ENCODE results near the gene KLRD1. TPM values are rescaled to one million over a fixed set of nuclear protein-coding genes. Genes with fewer than 3 reads are reported as not detected.
"Not testable (repeated sequence)": the region's sequence is repeated elsewhere in the genome, so short reads cannot be mapped to it uniquely, and the experiment has no call there.

The KLRD1 gene
- total and polyA plus RNA-seq, 4 donors = 0.18 to 6.5 (median 3.1) TPM

GRCh38 chr12:10362828-10363657 is 55.4 kb downstream of the KLRD1 start:
- H3K4me1 ChIP-seq (ENCODE audit: control insufficient read depth in 1 of 2, insufficient read depth in 2 of 2, low read length in 2 of 2) = no peaks in the 10 kb centered on the region
- intact Hi-C loops (cut with DNase I) = loop anchor here in 1 of 2 donors (10.0 kb wide), 1 partner anchor 148 kb away; the partner anchor contains the start of gene GABARAPL1
- no peak overlapping the region for H3K4me3 ChIP-seq (ENCODE audit: low read length in 2 of 2)

GRCh38 chr12:10363658-10363913 is 55.9 kb downstream of the KLRD1 start:
- no peak for ATAC-seq (ENCODE audit: low FRiP score)

More at GRCh38 chr12:10362828-10363657, 55.4 kb downstream of the KLRD1 start:
- ATAC-seq (ENCODE audit: low FRiP score) (no peak), DNase-seq (no peak)
- H3K36me3 ChIP-seq (ENCODE audit: control insufficient read depth in 1 of 2, insufficient read depth in 2 of 2, low read length in 1 of 2) = no peaks in the 10 kb centered on the region
- 53 to 55% methylated on average over 9 of the region's 9 CpGs for WGBS, 2 donors
- no peak overlapping the region for H3K27ac ChIP-seq (ENCODE audit: low read depth in 1 of 2, low read length in 2 of 2)
- no peaks in the 10 kb centered on the region for H3K27me3 ChIP-seq (ENCODE audit: control insufficient read depth in 1 of 2, insufficient read depth in 2 of 2, low read length in 1 of 2)
- no peaks in the 10 kb centered on the region for H3K9me3 ChIP-seq (ENCODE audit: control insufficient read depth, low read length)

GRCh38 chr12:10363914-10364814 is 56.5 kb downstream of the KLRD1 start:
- no peaks in the 10 kb centered on the region for H3K27me3 ChIP-seq (ENCODE audit: control insufficient read depth in 1 of 2, insufficient read depth in 2 of 2, low read length in 1 of 2)
- peak; percentile 88 for ATAC-seq (ENCODE audit: low FRiP score)
- no peaks in the 10 kb centered on the region for H3K4me1 ChIP-seq (ENCODE audit: control insufficient read depth in 1 of 2, insufficient read depth in 2 of 2, low read length in 2 of 2)
- peak overlapping the region; percentile 87 to 95 for H3K27ac ChIP-seq (ENCODE audit: low read depth in 1 of 2, low read length in 2 of 2)
- DNase-seq = peak; percentile 52 to 80
- H3K36me3 ChIP-seq (ENCODE audit: control insufficient read depth in 1 of 2, insufficient read depth in 2 of 2, low read length in 1 of 2) = no peaks in the 10 kb centered on the region
- no peaks in the 10 kb centered on the region for H3K9me3 ChIP-seq (ENCODE audit: control insufficient read depth, low read length)
- intact Hi-C loops (cut with DNase I) = loop anchor here in 1 of 2 donors (10.0 kb wide), 1 partner anchor 149 kb away; the partner anchor contains the start of gene GABARAPL1
- H3K4me3 ChIP-seq (ENCODE audit: low read length in 2 of 2) = peak overlapping the region; percentile 95 to 99
- WGBS, 2 donors = 17 to 23% methylated on average over 19 of the region's 19 CpGs

More at GRCh38 chr12:10363658-10363913, 55.9 kb downstream of the KLRD1 start:
- Histone ChIP-seq H3K4me1 (ENCODE audit: control insufficient read depth in 1 of 2, insufficient read depth in 2 of 2, low read length in 2 of 2) (no peaks in the 10 kb centered on the region), H3K9me3 (ENCODE audit: control insufficient read depth, low read length) (no peaks in the 10 kb centered on the region), H3K36me3 (ENCODE audit: control insufficient read depth in 1 of 2, insufficient read depth in 2 of 2, low read length in 1 of 2) (no peaks in the 10 kb centered on the region), H3K4me3 (ENCODE audit: low read length in 2 of 2) (no peak overlapping the region), H3K27me3 (ENCODE audit: control insufficient read depth in 1 of 2, insufficient read depth in 2 of 2, low read length in 1 of 2) (no peaks in the 10 kb centered on the region), H3K27ac (ENCODE audit: low read depth in 1 of 2, low read length in 2 of 2) (peak overlapping the region in 1 of 2 donors; percentile 95)
- intact Hi-C loops (cut with DNase I) = loop anchor here in 1 of 2 donors (10.0 kb wide), 1 partner anchor 149 kb away; the partner anchor contains the start of gene GABARAPL1
- 81 to 83% methylated on average over 5 of the region's 5 CpGs for whole genome bisulfite sequencing, 2 donors
- DNase-seq = no peak

GRCh38 chr12:10364815-10365622 is 57.3 kb downstream of the KLRD1 start:
- H3K27ac ChIP-seq (ENCODE audit: low read depth in 1 of 2, low read length in 2 of 2) = peak overlapping the region; percentile 87 to 95
- intact Hi-C loops (cut with DNase I) = loop anchor here in 1 of 2 donors (10.0 kb wide), 1 partner anchor 150 kb away; the partner anchor contains the start of gene GABARAPL1
- H3K36me3 ChIP-seq (ENCODE audit: control insufficient read depth in 1 of 2, insufficient read depth in 2 of 2, low read length in 1 of 2) = no peaks in the 10 kb centered on the region
- DNase-seq (peak in 1 of 2 donors; percentile 62), ATAC-seq (ENCODE audit: low FRiP score) (peak; percentile 91)
- peak overlapping the region; percentile 95 to 99 for H3K4me3 ChIP-seq (ENCODE audit: low read length in 2 of 2)
- no peaks in the 10 kb centered on the region for H3K9me3 ChIP-seq (ENCODE audit: control insufficient read depth, low read length)
- WGBS, 2 donors = 0 to 1% methylated on average over 15 of the region's 15 CpGs
- H3K27me3 ChIP-seq (ENCODE audit: control insufficient read depth in 1 of 2, insufficient read depth in 2 of 2, low read length in 1 of 2) = no peaks in the 10 kb centered on the region
- no peaks in the 10 kb centered on the region for H3K4me1 ChIP-seq (ENCODE audit: control insufficient read depth in 1 of 2, insufficient read depth in 2 of 2, low read length in 2 of 2)

GRCh38 chr12:10365696-10366405 is 58.2 kb downstream of the KLRD1 start:
- Histone ChIP-seq H3K9me3 (ENCODE audit: control insufficient read depth, low read length) (no peaks in the 10 kb centered on the region), H3K27me3 (ENCODE audit: control insufficient read depth in 1 of 2, insufficient read depth in 2 of 2, low read length in 1 of 2) (no peaks in the 10 kb centered on the region), H3K27ac (ENCODE audit: low read depth in 1 of 2, low read length in 2 of 2) (peak overlapping the region; percentile 75 to 80), H3K4me3 (ENCODE audit: low read length in 2 of 2) (peak overlapping the region; percentile 19 to 95), H3K36me3 (ENCODE audit: control insufficient read depth in 1 of 2, insufficient read depth in 2 of 2, low read length in 1 of 2) (no peaks in the 10 kb centered on the region), H3K4me1 (ENCODE audit: control insufficient read depth in 1 of 2, insufficient read depth in 2 of 2, low read length in 2 of 2) (no peaks in the 10 kb centered on the region)
- ATAC-seq (ENCODE audit: low FRiP score) (no peak), DNase-seq (no peak)
- intact Hi-C loops (cut with DNase I) = loop anchor here in 1 of 2 donors (10.0 kb wide), 1 partner anchor 151 kb away; the partner anchor contains the start of gene GABARAPL1
- 27 to 29% methylated on average over 6 of the region's 6 CpGs for WGBS, 2 donors

GRCh38 chr12:10366875-10367274 is 59.2 kb downstream of the KLRD1 start:
- Histone ChIP-seq H3K4me3 (ENCODE audit: low read length in 2 of 2) (no peak overlapping the region), H3K4me1 (ENCODE audit: control insufficient read depth in 1 of 2, insufficient read depth in 2 of 2, low read length in 2 of 2) (no peaks in the 10 kb centered on the region), H3K9me3 (ENCODE audit: control insufficient read depth, low read length) (no peaks in the 10 kb centered on the region), H3K27ac (ENCODE audit: low read depth in 1 of 2, low read length in 2 of 2) (peak overlapping the region in 1 of 2 donors; percentile 80), H3K27me3 (ENCODE audit: control insufficient read depth in 1 of 2, insufficient read depth in 2 of 2, low read length in 1 of 2) (no peaks in the 10 kb centered on the region), H3K36me3 (ENCODE audit: control insufficient read depth in 1 of 2, insufficient read depth in 2 of 2, low read length in 1 of 2) (no peaks in the 10 kb centered on the region)
- ATAC-seq (ENCODE audit: low FRiP score) = no peak
- intact Hi-C loops (cut with DNase I) = loop anchor here in 1 of 2 donors (10.0 kb wide), 1 partner anchor 152 kb away; the partner anchor contains the start of gene GABARAPL1
- no peak for DNase-seq

- not testable (repeated sequence) for H3K9me3 ChIP-seq (ENCODE audit: control insufficient read depth, low read length); H3K27ac ChIP-seq (ENCODE audit: low read depth in 1 of 2, low read length in 2 of 2); H3K4me3 ChIP-seq (ENCODE audit: low read length in 2 of 2); DNase-seq; ATAC-seq (ENCODE audit: low FRiP score); H3K36me3 ChIP-seq (ENCODE audit: control insufficient read depth in 1 of 2, insufficient read depth in 2 of 2, low read length in 1 of 2); H3K4me1 ChIP-seq (ENCODE audit: control insufficient read depth in 1 of 2, insufficient read depth in 2 of 2, low read length in 2 of 2); H3K27me3 ChIP-seq (ENCODE audit: control insufficient read depth in 1 of 2, insufficient read depth in 2 of 2, low read length in 1 of 2)
- 70 to 73% methylated on average over 4 of the region's 4 CpGs for WGBS, 2 donors
- intact Hi-C loops (cut with DNase I) = loop anchor here in 1 of 2 donors (10.0 kb wide), 1 partner anchor 153 kb away; the partner anchor contains the start of gene GABARAPL1
Measured at GRCh38 chr12:10367714-10368113, 60.0 kb downstream of the KLRD1 start.

Data from aorta (tissue), 5 donors.